ENCODE data around the gene ABCG4.
"Not testable (repeated sequence)": the region's sequence is repeated elsewhere in the genome, so short reads cannot be mapped to it uniquely, and the experiment has no call there.

The ABCG4 gene

GRCh38 chr11:119190531-119190930 lies 41.7 kb downstream of the ABCG4 start:
- DNase-seq (ENCODE audit: insufficient read length, low spot score) (no peak), FAIRE-seq (no peak)
- no peak for TF ChIP-seq POLR2A (IDR thresholded peaks at IDR 0.05; ENCODE audit: low read depth, low read length)

DNA sequence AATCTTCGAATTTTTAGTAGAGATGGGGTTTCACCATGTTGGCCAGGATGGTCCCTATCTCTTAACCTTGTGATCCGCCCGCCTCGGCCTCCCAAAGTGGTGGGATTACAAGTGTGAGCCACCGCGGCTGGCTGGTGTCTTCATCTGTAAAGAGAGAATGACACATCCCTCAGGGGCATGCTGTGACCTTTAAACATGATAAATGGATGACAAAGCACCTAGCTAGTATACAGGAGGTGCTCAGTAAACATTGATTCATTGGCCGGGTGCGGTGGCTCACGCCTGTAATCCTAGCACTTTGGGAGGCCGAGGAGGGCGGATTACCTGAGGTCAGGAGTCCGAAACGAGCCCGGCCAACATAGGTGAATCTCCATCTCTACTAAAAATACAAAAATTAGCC lies 42.4 kb downstream of the ABCG4 start:
- FAIRE-seq; DNase-seq (ENCODE audit: insufficient read length, low spot score): not testable (repeated sequence)

DNA sequence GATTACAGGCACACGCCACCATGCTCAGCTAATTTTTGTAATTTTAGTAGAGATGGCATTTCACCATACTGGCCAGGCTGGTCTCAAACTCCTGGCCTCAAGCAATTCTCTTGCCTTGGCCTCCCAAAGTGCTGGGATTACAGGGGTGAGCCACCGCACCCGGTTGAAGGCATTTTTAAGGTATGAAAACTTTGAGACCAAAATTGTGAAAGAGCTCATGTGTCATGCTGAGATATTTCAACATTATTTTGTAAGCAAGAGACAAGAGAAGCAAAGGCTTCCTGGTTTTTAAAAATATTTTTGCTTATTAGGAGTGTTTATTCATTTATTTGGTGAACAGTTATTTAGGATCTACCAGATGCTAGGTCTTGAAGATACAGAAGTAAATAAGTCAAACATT lies 43.3 kb downstream of the ABCG4 start:
- DNase-seq (ENCODE audit: insufficient read length, low spot score) (no peak), FAIRE-seq (no peak)
- no peak for TF ChIP-seq POLR2A (IDR thresholded peaks at IDR 0.05; ENCODE audit: low read depth, low read length)

DNA sequence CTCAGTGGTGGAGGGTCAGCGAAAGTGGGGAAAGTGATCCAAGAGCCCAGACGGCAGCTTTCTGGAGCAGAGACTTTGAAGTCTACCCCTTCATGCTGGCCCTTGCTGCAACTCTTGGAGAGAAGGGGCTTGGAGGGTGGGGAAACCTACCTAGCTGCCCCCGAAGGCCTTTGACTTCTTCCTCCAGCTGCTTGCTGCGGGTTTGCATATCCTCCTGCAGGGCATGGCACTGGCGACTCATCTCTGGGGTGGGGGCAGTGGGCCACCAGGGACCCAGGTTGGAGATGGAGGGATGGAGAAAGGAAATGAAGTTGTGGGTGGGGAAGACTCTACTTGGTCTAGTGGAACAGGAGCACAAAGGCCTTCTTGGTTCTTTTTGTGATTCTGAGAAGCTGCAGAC lies 44.1 kb downstream of the ABCG4 start:
- FAIRE-seq (no peak), DNase-seq (ENCODE audit: insufficient read length, low spot score) (no peak)
- no peak for TF ChIP-seq POLR2A (IDR thresholded peaks at IDR 0.05; ENCODE audit: low read depth, low read length)

DNA sequence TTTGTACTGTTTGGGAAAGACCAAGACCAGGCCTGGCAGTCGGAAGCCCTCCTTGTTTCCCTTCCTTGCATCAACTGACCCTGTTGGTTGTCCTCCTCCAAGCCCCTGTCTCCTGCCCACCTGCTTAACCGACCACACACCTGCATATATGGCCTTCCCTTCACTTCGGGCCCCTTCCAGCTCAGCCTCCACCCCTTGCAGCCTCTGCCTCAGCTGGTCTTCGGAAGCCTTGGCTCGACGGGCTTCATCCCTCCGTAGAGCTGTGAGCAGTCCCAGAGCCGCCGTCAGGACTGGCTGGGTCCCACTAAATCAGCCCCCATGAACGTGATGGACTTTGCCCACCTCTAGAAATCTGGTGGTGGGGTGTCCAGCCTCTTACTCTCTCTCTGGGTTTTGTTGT lies 44.8 kb downstream of the ABCG4 start:
- no peak for TF ChIP-seq POLR2A (IDR thresholded peaks at IDR 0.05; ENCODE audit: low read depth, low read length)
- FAIRE-seq (no peak), DNase-seq (ENCODE audit: insufficient read length, low spot score) (no peak)

- no peak for TF ChIP-seq POLR2A (IDR thresholded peaks at IDR 0.05; ENCODE audit: low read depth, low read length)
- DNase-seq (ENCODE audit: insufficient read length, low spot score) (no peak), FAIRE-seq (no peak)
Observed at GRCh38 chr11:119194811-119195440, 46.1 kb downstream of the ABCG4 start.

DNA sequence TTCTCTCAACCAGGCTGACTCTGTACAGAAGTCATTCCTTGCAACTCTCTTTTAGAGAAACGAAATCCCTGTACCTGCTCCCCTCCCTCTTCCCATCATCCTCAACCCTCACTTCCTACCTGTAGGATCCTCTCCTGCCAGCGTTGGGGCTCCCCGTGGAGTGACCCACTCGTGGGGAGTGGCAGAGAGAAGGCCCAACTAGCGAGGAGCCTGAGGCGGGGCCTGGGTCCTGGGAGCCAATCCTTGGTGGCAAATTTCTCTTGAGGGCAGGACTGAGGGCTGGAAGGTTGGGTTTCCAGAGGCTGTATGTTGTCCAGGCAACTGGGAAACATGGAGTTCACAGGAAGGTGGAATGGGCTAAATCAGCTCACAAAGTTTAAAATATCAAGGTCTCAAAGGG lies 46.8 kb downstream of the ABCG4 start:
- FAIRE-seq (peak; percentile 82), DNase-seq (ENCODE audit: insufficient read length, low spot score) (peak; percentile 80)
- no peak for TF ChIP-seq POLR2A (IDR thresholded peaks at IDR 0.05; ENCODE audit: low read depth, low read length)

- DNase-seq (ENCODE audit: insufficient read length, low spot score) (peak; percentile 47), FAIRE-seq (peak; percentile 55)
- no peak for TF ChIP-seq POLR2A (IDR thresholded peaks at IDR 0.05; ENCODE audit: low read depth, low read length)
Observed at GRCh38 chr11:119196833-119197483, 48.1 kb downstream of the ABCG4 start.

DNA sequence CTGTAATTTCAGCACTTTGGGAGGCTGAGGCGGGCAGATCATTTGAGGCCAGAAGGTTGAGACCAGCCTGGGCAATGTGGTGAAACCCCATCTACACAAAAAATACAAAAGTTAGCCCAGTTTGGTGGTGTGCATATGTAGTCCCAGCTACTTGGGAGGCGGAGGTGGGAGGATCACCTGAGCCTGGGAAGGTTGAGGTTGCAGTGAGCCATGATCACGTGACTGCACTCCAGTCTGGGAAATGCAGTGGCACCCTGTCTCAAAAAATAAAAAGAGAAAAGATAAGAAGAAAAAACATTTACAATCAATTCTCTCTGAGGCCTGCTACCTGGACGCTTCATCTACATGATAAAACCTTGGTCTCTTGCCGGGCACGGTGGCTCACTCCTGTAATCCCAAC lies 50.1 kb downstream of the ABCG4 start:
- DNase-seq (ENCODE audit: insufficient read length, low spot score) (no peak), FAIRE-seq (no peak)
- no peak for TF ChIP-seq POLR2A (IDR thresholded peaks at IDR 0.05; ENCODE audit: low read depth, low read length)

- not testable (repeated sequence) for FAIRE-seq
Observed at GRCh38 chr11:119201236-119201635, 52.4 kb downstream of the ABCG4 start.

DNA sequence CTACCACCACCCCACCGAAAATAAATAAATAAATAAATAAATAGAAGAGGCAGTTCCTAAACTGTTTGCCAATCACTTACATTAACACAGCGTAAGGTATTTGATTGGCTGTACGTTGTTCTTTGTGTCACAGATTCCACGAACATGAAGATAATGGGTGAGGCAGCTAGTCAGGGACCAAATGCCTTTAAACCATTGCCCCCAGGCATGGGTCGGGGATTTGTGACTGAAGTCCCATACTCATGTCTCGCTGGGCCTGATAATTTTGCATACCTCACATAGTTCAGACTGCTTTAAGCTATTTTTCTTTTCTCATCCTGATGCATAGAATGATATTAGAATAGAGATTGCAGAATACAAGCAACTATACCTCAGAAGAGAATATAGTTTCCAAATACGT lies 53.7 kb downstream of the ABCG4 start:
- FAIRE-seq (no peak), DNase-seq (ENCODE audit: insufficient read length, low spot score) (no peak)
- TF ChIP-seq POLR2A (IDR thresholded peaks at IDR 0.05; ENCODE audit: low read depth, low read length): no peak

More at GRCh38 chr11:119201236-119201635, 52.4 kb downstream of the ABCG4 start:
- not testable (repeated sequence) for DNase-seq (ENCODE audit: insufficient read length, low spot score)

DNA sequence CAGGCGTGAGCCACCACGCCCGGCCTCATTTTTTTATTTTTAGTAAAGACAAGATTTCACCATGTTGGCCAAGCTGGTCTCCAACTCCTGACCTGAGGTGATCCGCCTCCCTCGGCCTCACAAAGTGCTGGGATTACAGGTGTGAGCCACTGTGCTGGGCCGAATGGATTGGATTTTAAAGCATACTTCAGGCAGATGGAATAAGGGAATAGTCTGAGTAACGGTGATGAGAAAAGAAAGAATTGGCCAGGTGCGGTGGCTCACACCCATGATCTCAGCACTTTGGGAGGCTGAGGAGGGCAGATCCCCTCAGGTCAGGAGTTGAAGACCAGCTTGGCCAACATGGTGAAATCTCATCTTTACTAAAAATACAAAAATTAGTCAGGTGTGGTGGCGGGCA lies 55.2 kb downstream of the ABCG4 start:
- no peak for TF ChIP-seq POLR2A (IDR thresholded peaks at IDR 0.05; ENCODE audit: low read depth, low read length)
- no peak for FAIRE-seq
- no peak for DNase-seq (ENCODE audit: insufficient read length, low spot score)

DNA sequence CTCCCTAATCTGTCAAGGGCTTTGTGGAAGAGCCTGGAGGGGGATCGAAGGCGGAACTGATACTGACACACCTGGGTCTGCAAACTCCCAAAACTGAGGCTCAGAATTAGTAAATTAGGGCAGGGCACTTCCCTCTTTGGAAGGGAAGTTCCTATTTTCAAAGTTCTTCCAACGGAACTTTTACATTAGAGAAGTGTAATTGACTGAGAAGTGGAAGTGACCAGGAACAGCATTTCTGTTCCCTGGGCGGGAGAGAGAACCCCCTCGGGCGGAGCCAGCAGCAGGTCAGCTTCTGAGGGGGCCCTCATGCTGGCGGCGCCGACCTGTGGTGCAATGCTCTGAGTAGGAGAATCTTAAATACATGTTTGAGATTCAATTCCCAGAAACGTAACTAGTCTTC lies 56.2 kb downstream of the ABCG4 start:
- TF ChIP-seq POLR2A (IDR thresholded peaks at IDR 0.05; ENCODE audit: low read depth, low read length): no peak
- FAIRE-seq: no peak
- no peak for DNase-seq (ENCODE audit: insufficient read length, low spot score)

DNA sequence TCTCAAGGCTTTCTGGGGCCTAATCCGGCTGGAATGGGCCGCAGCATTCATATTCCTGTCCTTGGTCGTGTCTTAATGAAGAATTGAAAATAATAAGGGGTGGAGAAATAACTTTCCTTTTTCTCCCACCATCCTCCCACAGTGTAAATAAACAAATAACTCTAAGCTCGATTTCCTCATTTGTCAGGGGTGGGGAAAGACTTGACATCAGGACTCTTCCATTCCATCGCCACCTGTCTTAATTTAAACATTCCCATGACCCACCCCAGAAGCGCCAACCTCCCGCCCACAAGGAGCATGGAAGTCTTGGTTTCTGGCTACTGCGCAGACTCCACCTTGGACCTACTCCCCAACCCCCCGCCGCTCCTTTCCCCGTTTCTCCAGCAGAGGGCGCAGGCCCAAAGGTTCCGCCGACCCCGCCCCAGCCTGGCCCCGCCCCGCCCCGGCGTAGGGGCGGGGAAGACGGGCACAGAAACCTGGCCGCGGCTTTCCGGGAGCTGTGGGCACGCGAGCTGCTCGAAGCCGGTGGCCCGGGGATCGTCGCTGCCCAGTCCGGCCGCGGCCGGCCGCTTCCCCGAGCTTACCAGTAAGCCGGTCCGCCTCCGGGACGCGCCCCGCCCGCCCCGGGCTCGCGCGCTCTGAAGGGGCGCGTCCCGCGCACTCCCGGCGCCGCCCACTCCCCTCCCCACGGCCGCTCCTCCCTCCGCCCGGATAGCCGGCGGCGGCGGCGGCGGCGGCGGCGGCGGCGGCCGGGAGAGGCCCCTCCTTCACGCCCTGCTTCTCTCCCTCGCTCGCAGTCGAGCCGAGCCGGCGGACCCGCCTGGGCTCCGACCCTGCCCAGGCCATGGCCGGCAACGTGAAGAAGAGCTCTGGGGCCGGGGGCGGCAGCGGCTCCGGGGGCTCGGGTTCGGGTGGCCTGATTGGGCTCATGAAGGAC lies 57.0 kb downstream of the ABCG4 start, which contains the start of gene CBL:
Gene CBL, plus strand, starts transcription at position 766 of the 937 bp plus-strand sequence. Its CDS starts 79 bp downstream, at position 845.
- FAIRE-seq (no peak), DNase-seq (ENCODE audit: insufficient read length, low spot score) (peak; percentile 71)
- TF ChIP-seq POLR2A (IDR thresholded peaks at IDR 0.05; ENCODE audit: low read depth, low read length): no peak
